OCI-M1 (cell line): ENCODE results near the gene GAA.
"Not testable (repeated sequence)": the region's sequence is repeated elsewhere in the genome, so short reads cannot be mapped to it uniquely, and the experiment has no call there.

ENCODE experiments used
- DNase-seq: peaks from one replicate; lab custom pipeline; 2025; lab: John Stamatoyannopoulos, UW

Gene GAA

DNA sequence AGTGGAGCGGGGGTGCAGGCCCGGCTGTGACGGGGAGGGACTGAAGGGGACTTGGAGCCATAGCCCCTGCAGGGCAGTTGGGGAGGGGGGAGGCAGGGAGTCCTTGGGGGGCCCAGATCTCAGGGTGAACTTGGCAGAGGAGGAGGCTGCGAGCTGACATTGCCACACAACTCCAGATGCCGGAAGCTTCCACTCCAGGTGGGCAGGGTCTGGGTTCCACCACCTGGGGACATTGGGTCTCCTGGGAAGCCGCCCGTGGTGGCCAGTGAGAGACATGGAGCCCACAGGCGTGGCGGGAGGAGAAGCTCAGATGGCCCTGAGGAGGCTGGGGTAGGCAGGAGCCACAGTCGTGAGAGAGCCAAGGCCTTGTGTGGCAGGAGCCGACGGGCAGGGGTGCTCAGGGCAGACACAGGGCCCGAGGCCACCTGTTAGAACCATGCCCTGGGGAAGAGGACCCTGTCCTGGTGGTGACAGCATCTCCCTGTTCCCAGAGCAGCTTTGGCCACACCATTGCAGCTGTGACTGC is 18.2 kb upstream of the GAA start:
- DNase-seq: no peak

DNA sequence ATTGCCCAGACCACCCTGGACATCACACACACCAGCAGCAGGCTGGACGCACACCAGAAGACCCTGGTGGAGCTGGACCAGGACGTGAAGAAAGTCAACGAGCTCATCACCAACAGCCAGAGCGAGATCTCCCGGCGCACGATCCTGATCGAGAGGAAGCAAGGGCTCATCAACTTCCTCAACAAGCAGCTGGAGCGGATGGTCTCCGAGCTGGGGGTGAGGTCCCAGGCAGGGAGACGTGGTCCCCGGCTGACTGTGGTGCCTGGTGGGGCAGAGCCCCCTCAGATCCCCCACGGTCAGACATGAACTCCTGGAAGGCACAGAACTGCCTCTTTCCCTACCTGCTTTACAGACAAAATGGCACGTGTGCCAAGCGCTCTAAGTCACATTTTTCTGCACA is 16.6 kb upstream of the GAA start:
- no peak for DNase-seq

DNA sequence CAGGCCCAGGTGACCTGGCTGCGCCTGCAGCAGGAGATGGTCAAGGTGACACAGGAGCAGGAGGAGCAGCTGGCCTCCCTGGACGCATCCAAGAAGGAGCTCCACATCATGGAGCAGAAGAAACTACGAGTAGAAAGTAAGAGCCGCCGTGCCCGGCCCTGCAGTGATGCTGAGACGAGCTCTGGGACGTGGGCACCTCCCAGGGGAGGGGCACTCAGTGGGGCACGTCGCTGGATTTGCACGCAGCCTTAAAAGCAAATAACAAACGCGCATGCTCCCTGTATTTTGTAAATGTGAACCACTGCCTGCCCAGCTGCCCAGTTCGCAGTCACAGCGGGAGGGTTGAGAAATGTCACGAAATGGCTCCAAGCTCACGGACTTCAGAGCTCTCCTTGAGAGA is 15.3 kb upstream of the GAA start:
- DNase-seq: no peak

DNA sequence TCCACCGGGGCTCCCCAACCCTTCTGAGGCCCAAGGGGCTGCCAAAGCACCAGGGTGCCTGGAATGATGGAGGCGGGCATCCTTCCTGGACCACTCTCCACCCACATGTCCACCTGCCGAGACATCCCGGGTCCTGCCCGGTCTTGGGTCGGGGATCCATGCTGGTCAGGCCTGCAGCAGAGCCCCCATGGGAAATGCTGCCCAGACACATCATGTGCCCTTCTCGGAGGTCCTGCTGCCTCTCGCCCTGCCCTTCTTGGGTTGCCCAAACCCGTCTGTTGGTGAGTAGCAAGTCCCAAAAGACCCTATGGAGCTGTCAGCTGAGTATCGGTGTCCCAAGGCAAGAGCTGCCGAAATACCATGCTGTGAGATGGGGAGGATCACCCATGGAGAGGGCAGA is 14.8 kb upstream of the GAA start:
- DNase-seq: no peak

DNA sequence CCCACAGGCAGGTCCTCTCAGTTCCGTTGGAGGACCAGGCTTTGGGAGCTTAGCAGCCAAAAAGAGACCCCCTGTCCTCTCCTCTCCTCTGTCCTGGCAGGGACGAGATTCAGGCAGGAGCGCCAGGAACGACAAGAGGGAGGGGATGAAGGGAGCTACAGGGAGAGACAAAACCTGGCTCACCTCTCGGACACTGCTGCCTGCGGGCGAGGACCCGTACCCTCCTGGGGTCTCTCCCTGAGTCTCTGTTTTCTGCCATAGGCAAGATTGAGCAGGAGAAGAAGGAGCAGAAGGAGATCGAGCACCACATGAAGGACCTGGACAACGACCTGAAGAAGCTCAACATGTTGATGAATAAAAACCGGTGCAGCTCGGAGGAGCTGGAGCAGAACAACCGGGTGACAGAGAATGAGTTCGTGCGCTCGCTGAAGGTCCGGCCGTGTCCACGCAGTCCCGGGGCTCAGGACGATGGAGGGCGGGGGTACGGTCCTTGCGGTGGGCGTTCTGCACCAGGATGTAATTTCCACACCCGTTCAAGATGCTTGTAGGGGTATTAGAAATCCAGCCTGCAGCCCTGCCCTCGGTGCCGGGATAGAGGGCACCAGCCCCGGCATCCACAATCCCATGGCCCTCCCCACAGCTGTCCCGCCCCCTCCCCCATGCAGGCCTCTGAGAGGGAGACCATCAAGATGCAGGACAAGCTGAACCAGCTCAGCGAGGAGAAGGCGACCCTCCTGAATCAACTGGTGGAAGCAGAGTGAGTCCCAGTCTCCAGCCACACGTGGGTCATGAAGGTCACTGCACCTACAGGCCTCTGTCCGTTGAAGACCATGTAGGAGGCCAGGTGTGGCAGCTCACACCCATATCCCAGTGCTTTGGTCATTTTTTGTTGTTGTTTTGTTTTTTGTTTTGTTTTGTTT is 13.8 kb upstream of the GAA start:
- DNase-seq: no peak

DNA sequence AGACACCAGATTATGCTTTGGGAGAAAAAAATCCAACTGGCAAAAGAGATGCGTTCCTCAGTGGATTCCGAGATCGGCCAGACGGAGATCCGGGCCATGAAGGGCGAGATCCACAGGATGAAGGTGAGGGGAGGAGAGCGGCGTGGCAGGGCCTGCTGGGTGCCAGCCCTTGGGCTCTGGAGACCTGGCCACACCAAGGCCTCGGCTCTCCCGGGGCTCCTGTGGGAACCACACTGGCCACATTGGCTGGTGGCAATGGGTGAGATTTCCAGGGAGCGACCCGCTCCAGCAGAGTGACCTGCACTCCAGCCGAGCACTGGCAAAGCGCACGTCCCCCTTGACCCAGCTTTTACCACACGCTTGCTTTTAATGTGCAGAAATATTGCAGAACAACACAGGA is 11.6 kb upstream of the GAA start:
- DNase-seq: no peak

DNA sequence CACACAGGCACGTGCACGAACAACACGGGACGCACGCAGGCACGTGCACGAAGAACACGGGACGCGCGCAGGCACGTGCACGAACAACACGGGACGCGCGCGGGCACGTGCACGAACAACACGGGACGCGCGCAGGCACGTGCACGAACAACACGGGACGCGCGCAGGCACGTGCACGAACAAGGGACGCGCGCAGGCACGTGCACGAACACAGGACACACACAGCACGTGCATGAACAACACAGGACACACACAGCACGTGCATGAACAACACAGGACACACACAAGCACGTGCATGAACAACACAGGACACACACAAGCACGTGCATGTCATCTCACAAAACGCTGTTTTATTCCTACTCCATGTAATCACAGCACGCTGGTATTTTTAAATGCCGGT is 11.2 kb upstream of the GAA start:
- DNase-seq: not testable (repeated sequence)

DNA sequence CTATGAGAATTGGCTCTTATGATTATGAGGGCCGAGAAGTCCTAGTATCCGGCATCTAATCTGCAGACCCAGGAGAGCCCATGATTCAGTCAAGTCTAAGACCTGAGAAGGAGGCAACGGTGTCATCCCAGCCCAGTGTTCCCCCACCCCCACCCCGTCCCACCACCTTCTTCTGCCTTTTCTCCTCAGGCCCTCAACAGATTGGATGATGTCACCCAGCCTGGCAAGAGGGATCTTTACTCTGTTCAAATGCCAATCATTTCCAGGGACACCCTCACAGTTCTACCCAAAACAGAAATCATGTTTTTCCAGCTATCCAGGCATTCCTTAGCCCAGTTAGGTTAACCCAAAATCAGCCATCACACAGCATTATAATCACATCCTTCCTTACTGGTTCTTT is 10.0 kb upstream of the GAA start:
- no peak for DNase-seq

DNA sequence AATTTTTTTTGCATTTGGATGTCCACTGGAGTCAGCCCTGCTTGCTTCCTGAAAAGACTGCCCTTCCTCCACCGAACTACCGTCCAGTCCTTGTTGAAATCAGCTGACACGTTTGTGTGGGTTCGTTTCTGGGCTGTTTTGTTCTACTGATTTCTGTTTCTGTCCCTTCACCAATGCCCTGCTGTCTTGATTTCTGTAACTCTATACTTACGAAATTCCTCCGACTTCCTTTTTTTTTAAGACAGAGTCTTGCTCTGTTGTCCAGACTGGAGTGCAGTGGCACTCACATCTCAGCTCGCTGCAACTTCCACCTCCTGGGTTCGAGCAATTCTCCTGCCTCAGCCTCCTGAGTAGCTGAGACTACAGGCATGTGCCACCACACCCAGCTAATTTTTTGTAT is 8.4 kb upstream of the GAA start:
- peak; percentile 38 for DNase-seq

DNA sequence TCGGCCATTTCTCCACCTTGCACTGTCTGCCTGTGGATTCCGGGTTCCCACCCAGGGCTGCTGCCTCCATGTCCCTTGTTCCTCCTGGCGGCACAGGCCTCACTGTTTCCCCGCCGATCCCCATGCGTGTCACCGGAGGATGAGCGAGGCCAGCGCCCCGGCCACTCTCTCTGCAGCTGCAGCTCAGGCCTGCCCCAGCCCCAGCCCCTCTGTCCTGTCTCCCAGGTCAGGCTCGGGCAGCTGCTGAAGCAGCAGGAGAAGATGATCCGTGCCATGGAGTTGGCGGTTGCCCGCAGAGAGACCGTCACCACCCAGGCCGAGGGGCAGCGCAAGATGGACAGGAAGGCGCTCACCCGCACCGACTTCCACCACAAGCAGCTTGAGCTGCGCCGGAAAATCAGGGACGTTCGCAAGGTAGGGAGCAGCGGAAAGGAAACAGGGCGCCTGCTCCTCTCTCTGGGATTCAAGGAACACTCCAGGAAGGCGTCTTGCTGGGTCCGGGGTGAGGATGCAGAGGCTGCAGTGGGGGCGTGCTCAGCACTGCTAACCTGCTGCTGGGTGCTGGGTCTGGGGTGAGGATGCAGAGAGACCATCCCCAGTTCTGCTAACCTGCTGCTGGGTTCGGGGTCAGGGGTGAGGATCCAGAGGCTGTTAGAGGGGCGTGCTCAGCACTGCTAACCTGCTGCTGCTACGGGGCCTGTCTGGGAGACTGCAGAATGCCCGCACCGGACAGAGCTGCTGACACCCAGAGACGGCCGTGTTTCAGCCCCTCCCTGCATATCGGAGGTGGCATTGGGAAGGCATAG is 6.1 kb upstream of the GAA start:
- no peak for DNase-seq

DNA sequence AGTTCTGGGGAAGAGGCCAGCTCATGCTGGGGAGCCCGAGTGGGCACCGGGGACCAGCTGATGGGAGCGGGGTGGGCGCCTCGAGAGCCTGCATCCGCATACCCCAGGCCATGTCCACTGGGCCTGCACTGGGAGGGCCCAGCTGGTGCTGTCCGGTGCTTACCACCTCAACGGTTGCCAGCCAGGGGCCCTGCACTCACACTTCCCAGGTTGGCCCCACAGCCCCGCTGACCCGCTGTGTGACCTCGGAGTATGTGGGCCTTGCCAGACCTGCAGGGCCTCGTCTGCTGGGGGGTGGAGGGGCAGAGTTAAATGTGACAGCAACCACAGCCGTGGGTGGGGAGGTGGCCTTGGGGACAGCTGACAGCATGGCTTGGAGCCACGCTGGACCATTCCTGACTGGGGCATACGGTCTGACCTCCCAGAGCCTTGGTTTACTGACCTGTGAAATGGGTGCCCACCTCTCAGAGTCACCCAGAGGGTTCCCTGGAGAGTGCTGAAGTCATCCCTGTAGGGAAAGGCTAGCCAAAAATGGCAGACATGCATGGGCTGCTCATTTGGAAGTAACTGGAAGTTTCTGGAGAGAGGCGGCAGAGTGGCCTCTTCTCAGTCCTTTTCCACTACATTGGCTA is 5.4 kb upstream of the GAA start:
- no peak for DNase-seq

DNA sequence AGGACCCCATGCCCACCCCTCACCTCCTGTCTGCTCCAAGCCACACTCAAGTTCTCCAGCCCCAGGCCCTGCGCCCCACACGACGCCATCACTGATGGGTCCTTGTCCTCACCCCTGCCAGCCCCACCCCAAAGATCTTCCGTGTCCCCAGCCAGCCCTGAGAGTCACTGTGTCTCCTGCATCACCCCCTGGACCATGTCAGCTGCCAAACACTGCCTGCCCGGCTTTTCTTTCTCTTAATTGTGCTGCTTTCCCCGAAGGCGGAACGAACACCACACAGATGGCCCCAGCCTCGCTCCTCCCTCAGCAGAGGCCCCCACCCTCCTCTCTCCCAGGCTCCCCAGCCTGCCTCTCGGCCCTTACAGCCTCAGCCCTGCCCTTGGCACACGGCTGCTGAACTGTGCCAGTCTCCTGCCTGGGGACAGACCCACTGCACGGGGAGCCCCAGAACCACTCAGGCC is 4.8 kb upstream of the GAA start:
- no peak for DNase-seq

DNA sequence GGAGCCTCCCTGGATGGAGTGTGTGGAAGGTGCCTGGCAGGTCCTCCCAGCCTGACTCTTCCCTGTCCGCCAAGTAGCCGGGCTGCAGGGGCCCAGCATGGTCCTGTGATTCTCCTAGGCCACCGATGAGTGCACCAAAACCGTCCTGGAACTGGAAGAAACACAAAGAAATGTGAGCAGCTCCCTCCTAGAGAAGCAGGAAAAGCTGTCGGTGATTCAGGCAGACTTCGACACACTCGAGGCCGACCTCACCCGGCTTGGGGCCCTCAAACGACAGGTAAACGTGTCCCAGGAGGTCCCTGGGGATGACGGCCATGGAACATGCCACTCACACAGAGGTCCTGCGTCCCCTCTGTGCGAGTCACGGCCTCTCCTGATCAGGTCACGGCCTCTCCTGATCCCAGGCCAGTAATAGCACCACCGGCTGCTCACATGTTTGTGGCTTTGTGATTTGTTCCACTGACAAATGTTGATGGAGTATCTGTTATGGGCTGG is 4.2 kb upstream of the GAA start:
- DNase-seq: no peak

DNA sequence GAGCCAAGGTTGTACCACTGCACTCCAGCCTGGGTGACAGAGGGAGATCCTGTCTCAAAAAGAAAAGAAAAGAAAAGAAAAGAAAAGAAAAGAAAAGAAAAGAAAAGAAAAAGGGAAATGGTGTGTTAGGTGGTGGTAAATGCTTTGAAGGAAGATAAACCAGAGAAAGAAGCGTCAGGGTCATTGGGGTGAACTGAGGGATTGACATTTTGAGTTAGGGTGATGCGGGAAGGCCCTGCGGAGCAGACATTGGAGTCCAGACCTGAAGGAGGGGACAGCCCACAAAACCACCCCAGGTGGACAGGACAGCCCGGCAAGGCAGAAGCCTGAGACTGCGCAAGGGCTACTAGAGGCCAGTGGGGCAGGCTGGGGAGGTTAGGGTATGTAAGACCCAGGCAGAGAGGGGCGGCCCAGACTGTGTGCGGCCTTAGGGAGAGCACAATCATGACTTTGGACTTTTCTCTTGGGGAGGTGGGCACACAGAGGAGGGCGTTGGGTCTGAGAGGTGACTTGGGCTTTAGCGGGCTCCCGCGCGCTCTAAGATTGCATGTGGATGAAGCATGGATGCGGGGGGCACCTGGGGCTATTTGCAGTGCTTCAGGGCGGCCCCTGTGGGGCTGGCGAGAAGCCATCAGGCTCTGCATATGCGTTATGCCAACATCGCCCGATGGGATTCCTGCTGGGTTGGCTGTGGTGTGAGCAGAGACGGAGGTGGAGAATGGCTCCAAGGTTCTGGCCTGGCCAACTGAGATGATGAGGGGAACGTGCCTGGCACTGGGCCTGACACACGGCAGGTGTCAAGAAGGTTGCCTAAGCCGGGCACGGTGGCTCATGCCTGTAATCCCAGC is 3.3 kb upstream of the GAA start:
- DNase-seq: no peak

DNA sequence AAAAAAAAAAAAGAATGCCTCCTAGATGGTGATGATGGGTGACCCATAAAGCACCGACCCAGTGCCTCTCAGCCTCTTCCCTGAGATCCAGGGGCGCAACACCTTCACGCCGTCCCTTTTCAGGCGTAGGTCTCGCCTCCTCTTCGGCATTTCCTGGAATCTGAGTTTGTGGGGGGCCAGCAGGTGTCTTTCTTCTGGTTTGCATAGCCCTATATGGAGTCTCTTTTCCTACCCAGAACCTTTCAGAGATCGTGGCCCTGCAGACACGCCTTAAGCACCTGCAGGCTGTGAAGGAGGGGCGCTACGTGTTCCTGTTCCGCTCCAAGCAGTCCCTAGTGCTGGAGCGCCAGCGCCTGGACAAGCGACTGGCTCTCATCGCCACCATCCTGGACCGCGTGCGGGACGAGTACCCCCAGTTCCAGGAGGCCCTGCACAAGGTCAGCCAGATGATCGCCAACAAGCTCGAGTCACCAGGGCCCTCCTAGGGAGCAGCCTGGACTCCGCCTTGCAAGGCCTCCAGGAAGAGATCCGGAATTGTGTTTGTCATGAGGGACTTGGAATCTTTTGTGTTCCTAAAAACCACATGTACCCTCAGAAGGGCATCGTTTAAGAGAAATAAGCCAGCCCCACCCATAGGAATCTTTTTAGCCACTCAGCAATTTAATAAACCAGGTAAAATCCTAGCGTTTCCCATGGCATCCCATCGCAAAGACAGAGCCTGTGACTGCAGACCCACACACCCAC is 1.9 kb upstream of the GAA start:
- DNase-seq: no peak

DNA sequence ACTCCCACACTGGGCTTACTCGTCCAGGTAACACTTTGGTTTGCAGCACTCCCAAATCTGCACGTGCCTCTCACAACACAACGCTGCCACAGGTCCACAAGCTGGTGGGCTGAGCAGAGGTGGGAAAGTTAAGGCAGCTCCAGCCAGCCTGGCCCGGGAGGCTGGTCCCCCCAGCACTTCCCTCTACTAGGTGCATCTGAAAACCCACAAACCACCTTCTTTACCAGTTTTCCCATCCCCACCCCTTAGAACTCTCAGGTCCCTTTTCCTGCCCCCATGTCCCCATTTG is 1.4 kb upstream of the GAA start:
- DNase-seq: no peak

DNA sequence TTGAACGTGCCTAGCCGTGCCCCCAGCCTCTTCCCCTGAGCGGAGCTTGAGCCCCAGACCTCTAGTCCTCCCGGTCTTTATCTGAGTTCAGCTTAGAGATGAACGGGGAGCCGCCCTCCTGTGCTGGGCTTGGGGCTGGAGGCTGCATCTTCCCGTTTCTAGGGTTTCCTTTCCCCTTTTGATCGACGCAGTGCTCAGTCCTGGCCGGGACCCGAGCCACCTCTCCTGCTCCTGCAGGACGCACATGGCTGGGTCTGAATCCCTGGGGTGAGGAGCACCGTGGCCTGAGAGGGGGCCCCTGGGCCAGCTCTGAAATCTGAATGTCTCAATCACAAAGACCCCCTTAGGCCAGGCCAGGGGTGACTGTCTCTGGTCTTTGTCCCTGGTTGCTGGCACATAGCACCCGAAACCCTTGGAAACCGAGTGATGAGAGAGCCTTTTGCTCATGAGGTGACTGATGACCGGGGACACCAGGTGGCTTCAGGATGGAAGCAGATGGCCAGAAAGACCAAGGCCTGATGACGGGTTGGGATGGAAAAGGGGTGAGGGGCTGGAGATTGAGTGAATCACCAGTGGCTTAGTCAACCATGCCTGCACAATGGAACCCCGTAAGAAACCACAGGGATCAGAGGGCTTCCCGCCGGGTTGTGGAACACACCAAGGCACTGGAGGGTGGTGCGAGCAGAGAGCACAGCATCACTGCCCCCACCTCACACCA is 724 bp downstream of the GAA start:
- DNase-seq: peak; percentile 54

DNA sequence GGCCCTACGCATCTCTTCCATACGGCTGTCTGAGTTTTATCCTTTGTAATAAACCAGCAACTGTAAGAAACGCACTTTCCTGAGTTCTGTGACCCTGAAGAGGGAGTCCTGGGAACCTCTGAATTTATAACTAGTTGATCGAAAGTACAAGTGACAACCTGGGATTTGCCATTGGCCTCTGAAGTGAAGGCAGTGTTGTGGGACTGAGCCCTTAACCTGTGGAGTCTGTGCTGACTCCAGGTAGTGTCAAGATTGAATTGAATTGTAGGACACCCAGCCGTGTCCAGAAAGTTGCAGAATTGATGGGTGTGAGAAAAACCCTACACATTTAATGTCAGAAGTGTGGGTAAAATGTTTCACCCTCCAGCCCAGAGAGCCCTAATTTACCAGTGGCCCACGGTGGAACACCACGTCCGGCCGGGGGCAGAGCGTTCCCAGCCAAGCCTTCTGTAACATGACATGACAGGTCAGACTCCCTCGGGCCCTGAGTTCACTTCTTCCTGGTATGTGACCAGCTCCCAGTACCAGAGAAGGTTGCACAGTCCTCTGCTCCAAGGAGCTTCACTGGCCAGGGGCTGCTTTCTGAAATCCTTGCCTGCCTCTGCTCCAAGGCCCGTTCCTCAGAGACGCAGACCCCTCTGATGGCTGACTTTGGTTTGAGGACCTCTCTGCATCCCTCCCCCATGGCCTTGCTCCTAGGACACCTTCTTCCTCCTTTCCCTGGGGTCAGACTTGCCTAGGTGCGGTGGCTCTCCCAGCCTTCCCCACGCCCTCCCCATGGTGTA is 1.5 kb downstream of the GAA start:
- no peak for DNase-seq

DNA sequence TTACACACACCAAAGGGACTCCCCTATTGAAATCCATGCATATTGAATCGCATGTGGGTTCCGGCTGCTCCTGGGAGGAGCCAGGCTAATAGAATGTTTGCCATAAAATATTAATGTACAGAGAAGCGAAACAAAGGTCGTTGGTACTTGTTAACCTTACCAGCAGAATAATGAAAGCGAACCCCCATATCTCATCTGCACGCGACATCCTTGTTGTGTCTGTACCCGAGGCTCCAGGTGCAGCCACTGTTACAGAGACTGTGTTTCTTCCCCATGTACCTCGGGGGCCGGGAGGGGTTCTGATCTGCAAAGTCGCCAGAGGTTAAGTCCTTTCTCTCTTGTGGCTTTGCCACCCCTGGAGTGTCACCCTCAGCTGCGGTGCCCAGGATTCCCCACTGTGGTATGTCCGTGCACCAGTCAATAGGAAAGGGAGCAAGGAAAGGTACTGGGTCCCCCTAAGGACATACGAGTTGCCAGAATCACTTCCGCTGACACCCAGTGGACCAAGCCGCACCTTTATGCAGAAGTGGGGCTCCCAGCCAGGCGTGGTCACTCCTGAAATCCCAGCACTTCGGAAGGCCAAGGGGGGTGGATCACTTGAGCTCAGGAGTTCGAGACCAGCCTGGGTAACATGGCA is 2.2 kb downstream of the GAA start:
- DNase-seq: no peak
